ENCODE data around the gene SEC14L5.

GRCh38 chr16:4936991-4937781, 20.9 kb upstream of the SEC14L5 start, which contains the start of gene PPL:
- TF ChIP-seq CTCF (IDR thresholded peaks at IDR 0.05 in 2 of 3, conservative IDR thresholded peaks at IDR 0.05 in 1 of 3; ENCODE audit: borderline replicate concordance in 1 of 3, insufficient read depth in 1 of 3, low read depth in 2 of 3, low read length in 2 of 3) = no peak
- peak; percentile 45 for TF ChIP-seq POLR2A (IDR thresholded peaks at IDR 0.05; ENCODE audit: borderline replicate concordance, extremely low read depth, insufficient read depth, insufficient read length)
- TF ChIP-seq EZH2phosphoT487 (IDR thresholded peaks at IDR 0.05; ENCODE audit: borderline replicate concordance) = no peak
